ENCODE results near the gene OR13C4. TPM values are rescaled to one million over a fixed set of nuclear protein-coding genes. Genes with fewer than 3 reads are reported as not detected.

The OR13C4 gene
- total and polyA plus RNA-seq, 2 donors (not counting 1 experiment from before 2014, with no cell fraction given): not detected

GRCh38 chr9:104553261-104553660 lies 26.3 kb upstream of the OR13C4 start:
- Histone ChIP-seq H3K27me3 (replicated peaks in 1 of 4; ENCODE audit: control extremely low read depth in 1 of 4, control insufficient read depth in 3 of 4, insufficient read depth in 4 of 4, low read length in 3 of 4) (no peaks in the 10 kb centered on the region), H3K79me2 (ENCODE audit: control insufficient read depth, insufficient read depth, low read length) (no peaks in the 10 kb centered on the region), H3K9ac (ENCODE audit: low read length) (no peak overlapping the region), H2AFZ (ENCODE audit: insufficient read depth, low read depth, low read length, poor library complexity, severe bottlenecking) (no peak overlapping the region), H3K4me1 (ENCODE audit: control insufficient read depth in 2 of 2, insufficient read depth in 2 of 2, low read length in 2 of 2) (no peaks in the 10 kb centered on the region), H4K20me1 (ENCODE audit: control insufficient read depth, insufficient read depth, low read length, poor library complexity, severe bottlenecking) (no peaks in the 10 kb centered on the region), H3K36me3 (replicated peaks in 1 of 2; ENCODE audit: control extremely low read depth in 1 of 2, control insufficient read depth in 1 of 2, extremely low read depth in 1 of 2, insufficient read depth in 2 of 2, low read length in 1 of 2) (no peaks in the 10 kb centered on the region), H3K4me3 (ENCODE audit: control extremely low read depth in 1 of 5, extremely low read depth in 1 of 5, insufficient read depth in 1 of 5, low read depth in 2 of 5, low read length in 4 of 5) (no peak overlapping the region), H3K27ac (ENCODE audit: low read length in 2 of 2) (no peak overlapping the region), H3K4me2 (replicated peaks; ENCODE audit: low read depth, low read length, poor library complexity, severe bottlenecking) (no peak overlapping the region), H3K9me3 (ENCODE audit: control extremely low read depth in 1 of 3, control insufficient read depth in 2 of 3, insufficient read depth in 1 of 3, low read length in 2 of 3) (peaks cover 0 to 8% (median 0%) of the 10 kb centered on the region in 3 donors)
- no peaks in the 10 kb centered on the region for H3K9me3 Mint-ChIP-seq (ENCODE audit: insufficient read depth)
- H3K4me3 Mint-ChIP-seq: no peak overlapping the region
- no CpG with 5 or more reads among the region's 1 CpG for WGBS (ENCODE audit: insufficient coverage)
- H3K4me1 Mint-ChIP-seq: no peaks in the 10 kb centered on the region
- ChIA-PET POLR2A (no interaction called here), CTCF (no interaction called here)
- DNase-seq (no peak), ATAC-seq (ENCODE audit: low read depth) (no peak)
- H3K27me3 Mint-ChIP-seq: peaks cover 4% of the 10 kb centered on the region
- intact Hi-C loops (cut with micrococcal nuclease): no loop called here
- TF ChIP-seq, protein P1, sequence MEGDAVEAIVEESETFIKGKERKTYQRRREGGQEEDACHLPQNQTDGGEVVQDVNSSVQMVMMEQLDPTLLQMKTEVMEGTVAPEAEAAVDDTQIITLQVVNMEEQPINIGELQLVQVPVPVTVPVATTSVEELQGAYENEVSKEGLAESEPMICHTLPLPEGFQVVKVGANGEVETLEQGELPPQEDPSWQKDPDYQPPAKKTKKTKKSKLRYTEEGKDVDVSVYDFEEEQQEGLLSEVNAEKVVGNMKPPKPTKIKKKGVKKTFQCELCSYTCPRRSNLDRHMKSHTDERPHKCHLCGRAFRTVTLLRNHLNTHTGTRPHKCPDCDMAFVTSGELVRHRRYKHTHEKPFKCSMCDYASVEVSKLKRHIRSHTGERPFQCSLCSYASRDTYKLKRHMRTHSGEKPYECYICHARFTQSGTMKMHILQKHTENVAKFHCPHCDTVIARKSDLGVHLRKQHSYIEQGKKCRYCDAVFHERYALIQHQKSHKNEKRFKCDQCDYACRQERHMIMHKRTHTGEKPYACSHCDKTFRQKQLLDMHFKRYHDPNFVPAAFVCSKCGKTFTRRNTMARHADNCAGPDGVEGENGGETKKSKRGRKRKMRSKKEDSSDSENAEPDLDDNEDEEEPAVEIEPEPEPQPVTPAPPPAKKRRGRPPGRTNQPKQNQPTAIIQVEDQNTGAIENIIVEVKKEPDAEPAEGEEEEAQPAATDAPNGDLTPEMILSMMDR (IDR thresholded peaks at IDR 0.05): no peak
- TF ChIP-seq EZH2 (IDR thresholded peaks at IDR 0.05; ENCODE audit: borderline replicate concordance, insufficient read depth, low read depth, low read length, poor library complexity, severe bottlenecking): no peak
- H3K27ac Mint-ChIP-seq: no peak overlapping the region

- H3K9ac ChIP-seq (ENCODE audit: low read length): no peak overlapping the region
- POLR2A ChIA-PET: no interaction called here
These were observed 17.6 kb upstream of the OR13C4 start for GRCh38 chr9:104544644-104545043.

More at GRCh38 chr9:104544644-104545043, 17.6 kb upstream of the OR13C4 start:
- TF ChIP-seq, protein P1 (IDR thresholded peaks at IDR 0.05): no peak
- TF ChIP-seq EZH2 (IDR thresholded peaks at IDR 0.05; ENCODE audit: borderline replicate concordance, insufficient read depth, low read depth, low read length, poor library complexity, severe bottlenecking): no peak
- H3K4me1 Mint-ChIP-seq: no peaks in the 10 kb centered on the region
- H3K4me3 ChIP-seq (ENCODE audit: control extremely low read depth in 1 of 5, extremely low read depth in 1 of 5, insufficient read depth in 1 of 5, low read depth in 2 of 5, low read length in 4 of 5): no peak overlapping the region
- ATAC-seq (ENCODE audit: low read depth) (no peak), DNase-seq (no peak)
- no peak overlapping the region for H3K4me3 Mint-ChIP-seq
- H3K9me3 ChIP-seq (ENCODE audit: control extremely low read depth in 1 of 3, control insufficient read depth in 2 of 3, insufficient read depth in 1 of 3, low read length in 2 of 3): no peaks in the 10 kb centered on the region
- H3K9me3 Mint-ChIP-seq (ENCODE audit: insufficient read depth): no peaks in the 10 kb centered on the region
- 67% methylated on average over 1 of the region's 4 CpGs for WGBS (ENCODE audit: insufficient coverage)
- H3K79me2 ChIP-seq (ENCODE audit: control insufficient read depth, insufficient read depth, low read length): no peaks in the 10 kb centered on the region
- no peaks in the 10 kb centered on the region for H3K36me3 ChIP-seq (replicated peaks in 1 of 2; ENCODE audit: control extremely low read depth in 1 of 2, control insufficient read depth in 1 of 2, extremely low read depth in 1 of 2, insufficient read depth in 2 of 2, low read length in 1 of 2)
- H3K27ac ChIP-seq (ENCODE audit: low read length in 2 of 2): no peak overlapping the region
- H3K27ac Mint-ChIP-seq: no peak overlapping the region
- no peaks in the 10 kb centered on the region for H3K27me3 ChIP-seq (replicated peaks in 1 of 4; ENCODE audit: control extremely low read depth in 1 of 4, control insufficient read depth in 3 of 4, insufficient read depth in 4 of 4, low read length in 3 of 4)
- H4K20me1 ChIP-seq (ENCODE audit: control insufficient read depth, insufficient read depth, low read length, poor library complexity, severe bottlenecking): no peaks in the 10 kb centered on the region
- no peak overlapping the region for H2AFZ ChIP-seq (ENCODE audit: insufficient read depth, low read depth, low read length, poor library complexity, severe bottlenecking)
- no peaks in the 10 kb centered on the region for H3K27me3 Mint-ChIP-seq
- intact Hi-C loops (cut with micrococcal nuclease): no loop called here
- no peaks in the 10 kb centered on the region for H3K4me1 ChIP-seq (ENCODE audit: control insufficient read depth in 2 of 2, insufficient read depth in 2 of 2, low read length in 2 of 2)
- H3K4me2 ChIP-seq (replicated peaks; ENCODE audit: low read depth, low read length, poor library complexity, severe bottlenecking): no peak overlapping the region
- CTCF ChIA-PET: no interaction called here

Data from B cell (primary cell).